ENCODE measurements around the gene GFPT1. TPM values are rescaled to one million over a fixed set of nuclear protein-coding genes. Genes with fewer than 3 reads are reported as not detected.

The GFPT1 gene
- total RNA-seq, 2 donors from 2014 or later = 46.3 to 55.1 TPM

DNA sequence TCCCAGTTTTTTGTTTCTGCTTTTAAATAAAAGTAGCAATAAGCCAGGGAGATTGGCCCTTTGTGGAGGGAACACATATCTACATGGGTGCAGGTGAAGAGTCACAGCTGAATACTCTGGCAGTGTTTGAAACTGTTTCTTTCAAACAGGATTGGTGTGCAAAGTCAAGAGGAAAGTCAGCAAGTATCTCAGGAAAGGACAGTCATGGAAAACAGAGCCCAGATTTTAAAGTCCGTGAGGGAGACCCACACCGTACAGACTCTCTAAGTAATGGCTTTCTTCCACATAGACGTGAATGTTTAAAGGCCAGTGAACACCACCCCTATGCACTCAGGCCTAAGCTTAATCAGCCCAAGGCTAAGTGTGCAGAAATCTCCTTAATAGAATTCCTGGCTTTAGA, 95.3 kb downstream of the GFPT1 start:
- no peak for ATAC-seq (replicated peaks in 1 of 2)
- Mint-ChIP-seq H3K9me3 (no peaks in the 10 kb centered on the region), H3K27ac (no peak overlapping the region), H3K4me1 (ENCODE audit: low read depth) (no peaks in the 10 kb centered on the region), H3K4me3 (no peak overlapping the region), H3K36me3 (ENCODE audit: insufficient read depth in 2 of 2) (no peaks in the 10 kb centered on the region), H3K27me3 (ENCODE audit: low read depth) (peaks cover 15% of the 10 kb centered on the region)
- no peak for DNase-seq

DNA sequence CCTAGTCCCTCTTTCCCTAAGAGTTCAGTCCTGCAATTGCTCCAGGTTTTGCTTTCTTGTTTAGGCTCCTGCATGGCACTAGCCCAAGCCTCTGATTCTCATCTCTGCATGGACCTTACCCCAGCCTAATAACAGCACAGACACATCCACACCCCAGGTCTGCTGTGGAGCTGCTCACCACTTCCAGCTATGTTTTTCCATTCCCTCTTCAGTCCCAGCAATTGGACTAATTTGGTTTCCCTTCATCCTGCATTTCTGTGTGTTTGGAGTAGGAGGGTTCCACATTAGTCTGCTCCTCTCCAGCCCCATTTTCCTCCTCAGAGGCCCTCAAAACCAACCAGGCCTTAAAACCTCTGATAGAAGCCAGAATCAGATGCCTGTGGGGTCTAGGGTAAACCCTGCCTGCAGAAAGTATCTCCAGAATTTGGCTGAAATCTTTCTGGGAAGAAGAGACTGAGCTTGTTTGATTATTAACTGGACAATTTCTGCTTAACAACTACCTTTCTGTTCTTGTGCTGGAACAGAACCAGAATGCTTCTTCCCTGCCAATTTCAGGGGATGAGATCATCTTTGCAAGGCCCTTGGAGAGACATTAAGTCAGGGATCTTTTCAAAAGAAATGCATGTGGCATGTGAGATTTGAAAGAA, 95.9 kb downstream of the GFPT1 start:
- Mint-ChIP-seq H3K36me3 (ENCODE audit: insufficient read depth in 2 of 2) (no peaks in the 10 kb centered on the region), H3K4me3 (no peak overlapping the region), H3K27me3 (ENCODE audit: low read depth) (peaks cover 15% of the 10 kb centered on the region), H3K27ac (no peak overlapping the region), H3K4me1 (ENCODE audit: low read depth) (no peaks in the 10 kb centered on the region), H3K9me3 (no peaks in the 10 kb centered on the region)
- ATAC-seq (replicated peaks in 1 of 2) (no peak), DNase-seq (no peak)

DNA sequence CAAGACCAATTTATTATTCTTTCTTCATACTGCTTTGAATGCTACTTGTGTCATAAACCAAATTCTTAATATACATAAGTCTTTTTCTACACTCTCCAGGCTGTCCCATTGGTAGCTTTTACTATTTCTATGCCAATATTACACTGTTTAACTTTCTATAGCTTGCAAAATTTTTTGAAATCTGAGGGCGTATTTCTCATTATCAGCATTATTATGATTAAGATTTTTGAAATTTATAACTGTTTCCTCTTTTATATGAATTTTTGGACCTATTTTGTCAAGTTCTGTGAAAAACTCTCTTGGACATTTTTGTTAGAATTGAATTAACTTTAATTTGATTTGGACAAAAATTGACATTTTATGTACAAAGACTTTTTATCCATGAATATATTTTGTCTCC, 98.6 kb downstream of the GFPT1 start:
- no peak for ATAC-seq (replicated peaks in 1 of 2)
- Mint-ChIP-seq H3K4me3 (no peak overlapping the region), H3K27me3 (ENCODE audit: low read depth) (peaks cover 10% of the 10 kb centered on the region), H3K27ac (no peak overlapping the region), H3K9me3 (no peaks in the 10 kb centered on the region), H3K4me1 (ENCODE audit: low read depth) (no peaks in the 10 kb centered on the region), H3K36me3 (ENCODE audit: insufficient read depth in 2 of 2) (no peaks in the 10 kb centered on the region)
- DNase-seq = no peak

DNA sequence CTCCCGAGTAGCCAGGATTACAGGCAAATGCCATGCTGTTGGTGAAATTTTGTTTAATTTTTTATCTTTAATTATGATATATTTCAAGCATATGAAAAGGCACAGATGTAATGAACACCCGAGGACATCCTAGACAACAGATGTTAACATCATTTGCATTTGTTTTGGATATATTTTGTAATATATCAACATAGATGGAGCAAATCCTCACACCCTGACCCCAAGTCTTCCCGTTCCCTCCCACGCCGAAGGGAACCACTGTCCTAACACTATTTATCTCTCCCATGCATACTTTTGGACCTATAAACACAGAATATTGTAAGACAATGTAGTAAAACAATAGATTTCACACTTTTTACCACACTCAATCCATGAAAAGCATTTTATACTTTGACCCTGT, 99.5 kb downstream of the GFPT1 start:
- Mint-ChIP-seq H3K9me3 (no peaks in the 10 kb centered on the region), H3K36me3 (ENCODE audit: insufficient read depth in 2 of 2) (no peaks in the 10 kb centered on the region), H3K27me3 (ENCODE audit: low read depth) (peaks cover 10% of the 10 kb centered on the region), H3K27ac (no peak overlapping the region), H3K4me1 (ENCODE audit: low read depth) (no peaks in the 10 kb centered on the region), H3K4me3 (no peak overlapping the region)
- DNase-seq (no peak), ATAC-seq (replicated peaks in 1 of 2) (no peak)

DNA sequence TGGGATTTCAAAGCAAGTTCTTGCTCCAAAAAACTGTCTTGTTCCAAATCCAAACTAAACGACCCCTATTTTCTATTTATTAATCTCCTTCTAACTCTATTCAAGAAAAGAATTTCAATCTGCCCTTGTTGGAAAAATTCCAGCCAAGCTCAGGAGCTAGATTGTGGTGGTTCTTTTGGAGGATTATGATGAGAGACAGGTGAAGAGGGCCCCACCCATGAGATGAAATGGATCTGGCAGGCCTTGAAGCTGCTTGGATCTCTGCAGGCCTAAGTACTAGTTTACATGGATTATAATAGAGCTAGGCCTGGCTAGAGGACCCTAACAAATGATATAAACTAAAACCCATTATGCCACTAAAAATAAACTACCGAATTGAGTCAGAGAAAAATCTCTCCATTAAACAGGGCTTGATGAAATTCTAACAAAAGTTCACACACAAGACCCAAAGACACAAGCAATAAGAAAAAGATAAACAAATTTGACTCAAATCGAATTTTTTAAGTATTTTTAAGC, 101.6 kb downstream of the GFPT1 start:
- Mint-ChIP-seq H3K9me3 (peaks cover 0 to 1% of the 10 kb centered on the region in 2 donors), H3K36me3 (ENCODE audit: insufficient read depth in 2 of 2) (no peaks in the 10 kb centered on the region), H3K4me3 (no peak overlapping the region), H3K4me1 (ENCODE audit: low read depth) (no peaks in the 10 kb centered on the region), H3K27ac (no peak overlapping the region), H3K27me3 (ENCODE audit: low read depth) (peaks cover under 1% of the 10 kb centered on the region)
- DNase-seq (no peak), ATAC-seq (replicated peaks in 1 of 2) (no peak)

DNA sequence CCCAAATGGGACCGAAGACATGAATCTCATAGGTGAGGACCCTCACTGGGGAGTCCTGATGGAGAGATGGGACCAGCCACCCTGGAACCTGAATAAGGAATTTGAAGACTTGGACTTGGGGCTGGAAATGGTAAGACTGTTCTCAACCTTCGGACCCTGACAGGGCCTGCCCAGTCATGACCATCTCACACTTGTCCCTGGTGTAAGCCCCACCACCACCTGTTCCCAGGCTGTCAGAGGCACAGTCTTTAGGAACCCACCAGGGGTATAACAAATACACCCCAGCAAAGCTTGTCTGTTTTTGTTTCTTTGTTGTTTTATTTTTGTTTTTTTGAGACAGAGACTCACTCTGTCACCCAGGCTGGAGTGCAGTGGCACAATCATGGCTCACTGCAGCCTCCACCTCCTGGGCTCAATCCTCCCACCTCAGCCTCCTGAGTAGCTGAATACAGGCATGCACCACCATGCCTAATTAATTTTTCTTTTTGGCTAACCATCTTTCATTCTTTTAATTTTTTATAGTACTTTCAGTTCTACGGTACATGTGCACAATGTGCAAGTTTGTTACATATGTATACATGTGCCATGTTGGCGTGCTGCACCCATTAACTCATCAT, 106.1 kb downstream of the GFPT1 start:
- peaks cover 21% of the 10 kb centered on the region for H3K27me3 Mint-ChIP-seq (ENCODE audit: low read depth)
- no peak overlapping the region for H3K4me3 Mint-ChIP-seq
- DNase-seq (no peak), ATAC-seq (replicated peaks in 1 of 2) (no peak)
- H3K27ac Mint-ChIP-seq = no peak overlapping the region
- peaks cover 0 to 1% of the 10 kb centered on the region in 2 donors for H3K9me3 Mint-ChIP-seq
- H3K36me3 Mint-ChIP-seq (ENCODE audit: insufficient read depth in 2 of 2) = no peaks in the 10 kb centered on the region
- H3K4me1 Mint-ChIP-seq (ENCODE audit: low read depth) = no peaks in the 10 kb centered on the region

DNA sequence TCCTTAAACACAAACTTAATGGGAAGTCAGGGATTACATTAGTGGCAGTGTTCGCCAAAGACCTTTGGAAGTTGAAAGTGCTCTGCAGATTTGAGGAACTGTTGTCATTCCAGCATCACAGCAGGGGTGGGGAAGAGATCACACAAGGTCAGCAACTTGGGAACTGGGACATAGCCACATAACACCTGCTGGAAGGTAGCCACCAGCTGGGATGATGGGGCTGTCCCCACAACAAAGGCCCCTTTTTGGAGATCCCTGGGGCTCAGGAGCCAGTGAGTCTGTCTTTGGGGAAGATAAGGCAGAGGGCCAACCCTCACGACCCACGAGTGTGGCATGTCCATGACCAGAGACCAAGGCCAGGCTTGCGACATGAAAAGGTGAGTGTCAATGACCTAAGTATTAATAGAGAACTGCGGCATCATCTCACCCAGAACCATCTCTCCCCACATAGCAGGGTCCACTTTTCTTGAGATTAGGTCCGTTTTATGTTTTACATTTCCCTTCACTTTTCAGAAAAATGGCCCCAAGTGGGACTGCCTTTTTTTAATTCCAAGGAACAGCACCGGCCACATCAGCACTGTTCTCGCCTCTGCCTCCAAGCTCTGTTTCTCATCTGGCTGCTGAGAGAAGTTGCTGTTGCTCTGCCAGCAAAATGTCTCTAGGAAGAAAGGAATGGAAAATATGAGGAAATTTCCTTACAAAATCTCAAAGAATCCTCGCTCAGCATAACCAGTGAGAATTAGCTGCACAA, 106.9 kb downstream of the GFPT1 start:
- Mint-ChIP-seq H3K4me1 (ENCODE audit: low read depth) (no peaks in the 10 kb centered on the region), H3K36me3 (ENCODE audit: insufficient read depth in 2 of 2) (no peaks in the 10 kb centered on the region), H3K27me3 (ENCODE audit: low read depth) (peaks cover 29% of the 10 kb centered on the region), H3K4me3 (no peak overlapping the region), H3K9me3 (peaks cover 0 to 1% of the 10 kb centered on the region in 2 donors), H3K27ac (no peak overlapping the region)
- DNase-seq (no peak), ATAC-seq (replicated peaks in 1 of 2) (no peak)

DNA sequence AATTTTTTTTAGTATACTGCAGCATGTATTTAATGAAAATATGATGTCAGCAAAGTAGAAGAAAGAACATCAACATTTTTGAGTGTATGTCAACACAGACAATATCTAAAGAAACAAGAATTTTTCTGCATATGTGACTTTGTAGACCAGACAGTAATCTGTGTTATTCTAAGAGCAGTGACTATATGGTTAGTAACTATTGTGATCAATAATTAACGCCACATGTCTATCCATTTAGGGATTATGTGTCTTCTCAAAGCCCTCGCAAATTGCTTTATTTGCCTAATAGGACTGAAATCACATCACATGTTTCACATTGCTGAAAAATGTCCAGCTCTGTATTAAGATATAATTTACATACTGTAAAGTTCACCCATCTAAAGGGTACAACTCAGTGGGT, 107.8 kb downstream of the GFPT1 start:
- no peak for ATAC-seq (replicated peaks in 1 of 2)
- Mint-ChIP-seq H3K4me3 (no peak overlapping the region), H3K36me3 (ENCODE audit: insufficient read depth in 2 of 2) (no peaks in the 10 kb centered on the region), H3K9me3 (peaks cover 0 to 1% of the 10 kb centered on the region in 2 donors), H3K27ac (no peak overlapping the region), H3K27me3 (ENCODE audit: low read depth) (peaks cover 37% of the 10 kb centered on the region), H3K4me1 (ENCODE audit: low read depth) (no peaks in the 10 kb centered on the region)
- DNase-seq = no peak

DNA sequence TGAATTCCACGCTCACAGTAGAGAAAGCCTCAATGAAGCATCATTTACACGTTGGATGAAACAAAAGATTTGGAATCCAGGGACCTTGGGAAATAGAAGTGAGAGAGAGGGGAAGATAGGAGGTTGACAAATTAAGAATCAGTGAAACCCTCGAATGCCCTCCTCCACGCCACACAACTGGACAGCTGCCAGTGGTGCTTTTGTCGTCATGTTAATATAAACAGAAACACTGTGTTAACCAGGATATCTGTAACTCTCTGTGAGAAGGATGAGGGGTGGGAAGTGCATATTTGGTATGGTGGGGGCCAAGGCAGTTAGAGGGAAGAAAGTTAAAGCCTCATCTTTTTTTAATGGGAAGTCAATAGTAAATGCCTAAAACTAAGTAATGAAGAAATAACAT, 108.7 kb downstream of the GFPT1 start:
- Mint-ChIP-seq H3K27me3 (ENCODE audit: low read depth) (peaks cover 45% of the 10 kb centered on the region), H3K4me3 (no peak overlapping the region), H3K27ac (no peak overlapping the region), H3K9me3 (peaks cover 0 to 1% of the 10 kb centered on the region in 2 donors), H3K4me1 (ENCODE audit: low read depth) (no peaks in the 10 kb centered on the region), H3K36me3 (ENCODE audit: insufficient read depth in 2 of 2) (no peaks in the 10 kb centered on the region)
- ATAC-seq (replicated peaks in 1 of 2) (no peak), DNase-seq (no peak)

DNA sequence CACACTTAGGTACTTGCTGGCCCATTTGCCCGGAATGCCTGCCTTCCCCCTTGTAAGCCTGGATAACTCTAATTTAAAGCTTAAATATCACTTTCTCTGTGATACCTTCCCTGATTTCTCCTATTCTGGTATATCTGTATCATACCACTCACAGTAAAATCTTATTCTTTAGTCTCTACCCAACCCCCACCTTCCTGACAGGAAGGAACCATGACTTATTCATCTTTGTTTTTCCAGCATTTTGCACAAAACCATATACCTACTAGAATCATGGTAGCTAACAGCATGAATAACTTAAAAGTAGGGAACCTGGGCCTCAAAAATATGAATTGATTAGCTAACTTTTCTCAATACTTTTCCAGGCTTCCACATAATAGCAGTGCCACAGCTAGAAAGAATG, 111.5 kb downstream of the GFPT1 start:
- Mint-ChIP-seq H3K9me3 (no peaks in the 10 kb centered on the region), H3K4me1 (ENCODE audit: low read depth) (no peaks in the 10 kb centered on the region), H3K4me3 (no peak overlapping the region), H3K36me3 (ENCODE audit: insufficient read depth in 2 of 2) (no peaks in the 10 kb centered on the region), H3K27me3 (ENCODE audit: low read depth) (peaks cover 66% of the 10 kb centered on the region), H3K27ac (no peak overlapping the region)
- ATAC-seq (replicated peaks in 1 of 2) = no peak
- no peak for DNase-seq

DNA sequence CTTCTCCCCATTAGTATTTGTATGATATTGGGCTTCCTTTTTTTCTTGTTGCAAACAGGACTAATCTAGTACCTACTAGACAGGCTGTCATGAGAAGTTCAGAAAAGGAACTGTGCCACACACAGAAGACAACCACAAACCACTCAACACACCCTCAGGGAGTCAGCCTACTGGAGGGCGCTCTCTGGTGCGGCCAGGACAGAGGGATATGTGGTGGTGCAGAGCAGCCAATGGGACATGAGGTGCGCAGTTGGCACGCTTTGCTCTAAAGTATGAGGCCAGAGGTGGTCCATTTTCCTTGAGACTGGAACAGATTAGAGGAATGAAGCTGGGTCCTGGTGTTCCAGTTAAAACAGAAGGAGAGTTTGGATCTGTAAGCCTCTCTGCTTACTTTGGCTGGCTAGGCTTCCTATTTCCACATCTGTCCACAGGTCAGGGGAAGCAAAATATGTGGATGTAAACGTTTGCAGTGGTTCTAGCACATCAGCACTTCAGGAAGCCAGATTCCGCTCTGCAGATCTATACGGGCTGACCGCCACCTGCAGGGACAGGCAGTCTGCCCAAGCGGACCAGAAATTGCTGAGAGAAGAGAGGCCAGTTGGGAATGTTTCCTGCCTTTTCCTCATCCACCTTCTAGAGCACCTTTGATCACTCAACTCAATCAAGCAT, 114.1 kb downstream of the GFPT1 start:
- no peaks in the 10 kb centered on the region for H3K9me3 Mint-ChIP-seq
- ATAC-seq (replicated peaks in 1 of 2) (no peak), DNase-seq (no peak)
- peaks cover 60% of the 10 kb centered on the region for H3K27me3 Mint-ChIP-seq (ENCODE audit: low read depth)
- H3K4me3 Mint-ChIP-seq = no peak overlapping the region
- H3K27ac Mint-ChIP-seq = no peak overlapping the region
- no peaks in the 10 kb centered on the region for H3K4me1 Mint-ChIP-seq (ENCODE audit: low read depth)
- no peaks in the 10 kb centered on the region for H3K36me3 Mint-ChIP-seq (ENCODE audit: insufficient read depth in 2 of 2)

DNA sequence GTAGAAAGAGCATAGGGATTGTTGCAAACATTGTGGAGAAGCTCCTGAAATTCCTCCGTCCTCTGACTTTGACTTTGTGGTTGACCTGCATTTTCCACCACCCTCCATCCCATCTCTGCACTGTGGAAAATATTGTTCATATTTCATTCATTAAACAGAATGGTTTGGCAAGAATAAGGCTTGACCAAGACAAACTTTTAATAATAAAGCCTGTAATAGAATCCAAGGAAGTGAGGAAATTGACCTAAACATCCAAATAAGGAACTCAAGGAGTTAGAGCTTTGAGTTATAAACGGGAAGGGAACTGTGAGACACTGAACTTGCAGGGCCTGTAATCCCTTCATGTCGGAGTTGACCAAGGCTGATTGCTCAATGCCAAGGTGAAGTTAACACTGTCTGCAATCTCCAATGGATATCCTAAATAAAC, 115.2 kb downstream of the GFPT1 start:
- Mint-ChIP-seq H3K4me1 (ENCODE audit: low read depth) (no peaks in the 10 kb centered on the region), H3K27ac (no peak overlapping the region), H3K27me3 (ENCODE audit: low read depth) (peaks cover 54% of the 10 kb centered on the region), H3K4me3 (no peak overlapping the region), H3K9me3 (no peaks in the 10 kb centered on the region), H3K36me3 (ENCODE audit: insufficient read depth in 2 of 2) (no peaks in the 10 kb centered on the region)
- DNase-seq (no peak), ATAC-seq (replicated peaks in 1 of 2) (no peak)

Measured in activated T-cell treated with anti-CD3 and anti-CD28 coated beads, Interleukin-2, amount 50 U/mL, for 72 hours (primary cell).